HEK293T (cell line): Measurements from ENCODE around the gene EIF4E3.

Experiments
- ARNT ChIP-seq: fragments of 450-650 bp; IDR thresholded peaks from 2 replicates; pipeline ENCODE4 v1.6.1; 2017; ENCODE audit warnings: mild to moderate bottlenecking
- FOXM1 ChIP-seq: fragments of 450-650 bp; IDR thresholded peaks from 2 replicates; pipeline ENCODE4 v1.6.1; 2017; ENCODE audit warnings: mild to moderate bottlenecking, borderline replicate concordance
- PKNOX1 ChIP-seq: fragments of 450-650 bp; IDR thresholded peaks from 2 replicates; pipeline ENCODE4 v1.6.1; 2016
- SP1 ChIP-seq: fragments of 450-650 bp; IDR thresholded peaks from 2 replicates; pipeline ENCODE4 v1.6.1; 2017

DNA sequence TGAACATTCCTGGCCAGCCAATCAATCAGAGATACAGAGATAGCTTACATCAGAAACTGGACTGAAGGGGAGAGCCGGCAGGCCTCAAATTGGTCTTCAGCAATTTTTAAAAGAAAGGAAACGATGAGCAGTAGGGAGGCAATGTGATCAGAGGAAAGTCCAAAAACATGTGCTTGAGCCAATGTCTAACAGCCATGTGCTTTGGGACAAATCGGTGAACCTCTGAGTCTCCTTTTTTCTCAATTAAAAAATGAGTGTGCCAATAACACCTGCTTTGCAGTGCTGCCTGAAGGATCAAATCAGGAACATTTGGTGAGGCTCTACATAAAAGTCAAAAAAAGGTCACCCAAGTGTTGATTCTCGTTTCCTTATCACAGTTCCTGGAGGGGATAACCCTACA is 7.4 kb upstream of the EIF4E3 start:
- no peak for TF ChIP-seq FOXM1
- TF ChIP-seq ARNT = no peak
- TF ChIP-seq PKNOX1 = no peak
- no peak for TF ChIP-seq SP1
